GM19455 (cell line): ENCODE data around the gene EPHX1.

Experiments
- ATAC-seq: cut with Tn5 transposase; IDR thresholded peaks from one replicate; pipeline ENCODE4 v1.9.1; 2021; ENCODE audit not compliant: unreplicated experiment

Gene EPHX1

GRCh38 chr1:225860107-225860506 lies 50.2 kb downstream of the EPHX1 start:
- ATAC-seq = no peak

DNA sequence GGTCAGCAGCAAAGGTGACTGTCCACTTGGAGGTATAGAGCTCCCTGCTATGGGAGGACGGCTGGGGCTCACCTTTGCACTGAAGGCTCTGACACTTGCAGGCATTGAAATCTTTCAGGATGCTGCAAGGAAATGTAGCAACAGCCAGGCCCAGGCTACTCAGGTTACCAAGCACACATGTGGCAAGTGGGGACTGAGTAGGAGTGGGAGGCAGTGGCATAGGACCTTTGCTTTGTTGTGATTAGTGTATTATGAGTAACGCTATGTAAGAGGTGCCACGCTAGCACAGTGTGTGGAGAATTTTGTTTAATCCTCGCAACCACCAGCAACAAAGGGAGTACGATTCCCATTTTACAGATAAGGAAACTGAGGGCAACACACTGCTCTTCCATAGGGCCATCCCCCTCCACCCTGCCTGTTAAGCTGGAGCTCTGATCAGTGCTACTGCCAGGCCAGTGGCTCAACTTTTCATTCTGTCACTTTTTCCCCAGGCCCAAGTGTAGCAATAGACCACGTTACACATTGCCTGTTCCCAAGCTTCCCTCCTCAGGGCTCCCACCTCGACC lies 51.0 kb downstream of the EPHX1 start:
- no peak for ATAC-seq

DNA sequence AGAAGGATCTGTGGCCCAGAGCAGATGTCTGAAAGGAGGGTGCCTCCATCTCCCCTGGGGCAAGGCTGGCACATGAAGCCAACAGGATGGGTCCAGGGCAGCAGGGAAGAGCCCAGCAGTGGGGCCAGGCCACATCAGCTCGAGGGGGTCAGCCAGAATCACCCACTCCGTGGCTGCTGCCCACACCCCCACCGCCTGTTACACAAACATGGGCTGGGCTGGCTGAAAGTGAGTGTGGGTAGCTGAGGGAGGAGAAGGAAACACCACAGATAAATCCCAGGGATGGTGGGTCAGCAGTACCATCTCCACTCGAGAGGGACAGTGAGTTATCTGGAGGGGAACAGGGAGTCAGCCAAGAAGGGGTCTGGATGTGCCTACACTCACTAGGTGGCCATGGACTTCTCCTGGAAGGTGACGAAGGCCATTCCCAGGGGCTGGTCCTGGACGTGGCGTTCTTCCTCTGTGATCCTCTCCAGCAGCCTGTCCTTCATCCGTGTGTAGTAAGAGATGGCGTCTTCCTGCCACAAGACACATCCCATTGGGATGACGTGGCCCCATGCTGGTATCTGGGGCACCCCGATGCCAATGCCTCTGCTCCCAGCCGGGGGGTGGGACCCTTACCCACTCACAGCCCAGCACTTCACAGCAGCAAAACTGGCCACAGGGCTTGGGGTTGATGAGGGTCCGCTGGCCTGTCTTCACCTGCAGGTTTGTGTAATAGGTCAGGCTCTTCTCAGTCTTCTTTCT lies 52.1 kb downstream of the EPHX1 start:
- no peak for ATAC-seq

DNA sequence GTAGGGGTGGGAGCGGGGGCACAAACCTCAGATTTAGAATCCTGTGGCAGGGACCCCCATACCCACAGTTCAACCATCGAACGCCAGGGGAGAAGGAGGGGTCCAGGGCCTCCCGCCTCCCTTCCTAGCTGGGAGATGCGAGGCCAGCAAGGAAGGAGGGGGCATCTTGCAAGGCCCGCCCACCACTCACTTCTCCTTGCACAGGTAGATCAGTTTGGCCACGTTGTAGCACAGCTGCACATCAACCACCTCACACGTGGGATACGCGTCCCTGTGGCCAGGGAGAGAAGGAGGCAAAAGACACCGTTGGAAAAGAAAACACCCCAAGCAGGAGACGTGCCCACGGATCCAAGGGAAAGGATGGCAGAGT lies 52.6 kb downstream of the EPHX1 start:
- no peak for ATAC-seq

- no peak for ATAC-seq
These were observed 53.2 kb downstream of the EPHX1 start for GRCh38 chr1:225863167-225863566.

DNA sequence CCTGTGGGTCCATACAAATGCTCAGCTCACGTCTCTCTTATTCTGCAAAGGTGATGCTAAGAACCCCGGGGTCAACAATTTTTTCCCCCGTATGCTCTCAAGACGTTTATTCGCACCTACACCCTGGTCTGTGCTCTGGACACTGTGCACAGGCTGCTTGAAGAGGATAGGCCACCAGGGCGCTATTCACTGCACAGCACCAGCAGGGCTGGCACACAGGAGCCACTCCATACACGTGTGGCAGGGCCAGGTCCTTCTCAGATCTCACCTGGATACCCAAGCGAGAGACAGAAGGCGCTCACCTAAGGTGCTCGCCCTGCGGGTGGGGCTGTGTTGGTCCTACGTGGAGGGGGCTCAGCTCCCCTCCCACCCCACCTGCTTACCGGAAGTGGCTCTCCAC lies 55.6 kb downstream of the EPHX1 start:
- no peak for ATAC-seq

GRCh38 chr1:225866061-225866837 lies 56.3 kb downstream of the EPHX1 start:
- no peak for ATAC-seq

DNA sequence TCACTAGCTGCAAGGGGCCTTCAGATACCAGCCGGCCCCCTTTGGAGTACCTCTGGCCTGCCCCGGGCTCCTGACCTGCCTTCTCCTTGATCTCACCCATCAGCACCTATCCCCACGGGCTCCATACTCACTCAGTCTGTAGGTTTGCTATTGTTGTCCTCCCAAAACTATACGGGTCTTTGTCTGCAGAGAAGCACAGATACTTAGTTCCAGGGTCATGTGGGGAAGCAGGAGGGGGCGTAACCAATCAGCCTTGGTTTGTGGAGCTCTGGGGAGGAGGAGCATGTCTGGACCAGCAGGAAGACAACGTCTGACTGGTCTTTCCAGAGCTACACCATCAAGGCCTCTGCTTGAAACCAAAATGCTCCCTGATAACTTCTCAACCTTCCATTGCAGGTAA lies 57.1 kb downstream of the EPHX1 start:
- no peak for ATAC-seq

DNA sequence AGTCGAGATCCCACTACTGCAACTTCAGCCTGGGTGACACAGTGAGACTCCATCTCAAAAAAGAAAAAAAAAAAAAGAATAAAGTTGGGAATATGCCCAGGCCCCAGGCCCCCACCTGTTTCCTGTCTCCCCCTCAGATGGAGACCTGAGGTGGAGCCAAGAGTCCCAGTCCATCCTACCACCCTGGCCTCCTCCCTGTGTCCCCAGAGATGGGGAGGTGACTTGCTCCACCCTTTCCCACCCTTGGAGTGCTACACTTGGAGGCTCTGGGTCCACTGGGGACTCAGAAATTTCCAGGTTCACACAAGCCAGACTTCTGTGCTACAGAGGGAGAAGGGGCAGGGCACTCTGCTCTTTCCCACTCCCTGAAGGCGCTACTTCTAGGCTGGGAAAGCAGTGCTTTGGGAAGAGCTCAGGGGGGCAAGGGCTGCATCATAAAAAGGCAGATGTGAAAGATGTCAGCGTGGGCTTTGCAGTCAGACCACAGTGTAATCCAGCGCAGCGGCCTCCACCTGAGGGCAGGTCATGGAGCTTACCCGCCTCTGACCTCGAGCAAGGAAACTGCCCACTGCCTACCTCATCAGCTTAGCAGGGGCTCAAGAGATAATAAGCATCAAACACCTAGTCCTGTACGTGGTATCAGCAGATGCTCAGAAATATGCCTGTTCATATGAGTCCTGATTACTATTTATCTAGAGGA lies 58.9 kb downstream of the EPHX1 start:
- ATAC-seq = no peak

- no peak for ATAC-seq
These were observed 61.0 kb downstream of the EPHX1 start for GRCh38 chr1:225870911-225871310.

DNA sequence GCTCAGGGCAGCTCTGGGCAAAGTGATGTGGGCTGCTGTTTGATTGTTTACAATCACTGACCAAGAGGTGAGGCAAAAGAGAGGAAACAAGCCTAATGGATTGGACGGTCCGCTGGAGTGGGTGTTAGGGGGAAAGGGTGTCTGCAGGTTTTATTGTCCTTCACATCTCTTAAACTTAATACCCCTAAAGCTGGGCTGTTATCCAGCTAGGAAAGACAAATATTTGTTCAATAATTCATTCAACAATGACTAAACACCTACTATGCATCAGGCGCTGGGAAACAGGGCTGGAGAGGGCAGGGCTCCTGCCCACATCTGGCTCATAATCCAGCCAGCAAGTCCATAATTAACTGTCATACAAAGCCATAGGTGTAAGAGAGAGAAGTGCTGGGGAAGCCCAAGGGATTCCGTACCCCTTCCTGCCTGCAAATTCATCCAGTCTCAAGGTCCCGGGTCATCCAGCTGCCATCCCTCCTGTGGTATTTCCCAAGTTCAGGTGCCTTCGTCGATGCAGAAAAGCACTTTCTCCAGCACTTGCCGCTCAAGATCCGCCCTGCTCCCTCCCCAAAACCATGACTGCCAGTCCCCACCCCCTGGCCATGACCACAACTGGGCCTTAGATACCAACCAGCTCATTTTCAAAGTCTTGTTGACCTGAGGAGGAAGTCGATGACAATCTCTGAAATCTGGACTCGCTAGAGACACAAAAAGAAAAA lies 61.6 kb downstream of the EPHX1 start:
- ATAC-seq = no peak

DNA sequence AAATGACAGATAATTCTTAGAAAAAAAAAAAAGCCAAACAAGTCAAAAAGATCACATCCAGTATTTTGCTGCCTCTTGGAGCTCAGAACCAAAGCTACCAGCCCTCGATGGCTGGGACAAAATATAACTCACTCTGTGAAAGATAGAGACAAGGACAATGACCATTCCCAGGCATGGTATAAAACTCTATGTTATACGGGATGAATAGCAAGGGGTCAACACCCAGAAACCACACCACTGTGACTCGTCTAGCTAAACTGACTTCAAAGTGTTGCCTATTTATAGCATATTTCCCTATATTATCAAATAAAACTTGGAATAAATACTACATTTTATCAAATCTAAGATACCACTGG lies 62.1 kb downstream of the EPHX1 start:
- no peak for ATAC-seq

- ATAC-seq = no peak
These were observed 63.4 kb downstream of the EPHX1 start for GRCh38 chr1:225873281-225873850.

DNA sequence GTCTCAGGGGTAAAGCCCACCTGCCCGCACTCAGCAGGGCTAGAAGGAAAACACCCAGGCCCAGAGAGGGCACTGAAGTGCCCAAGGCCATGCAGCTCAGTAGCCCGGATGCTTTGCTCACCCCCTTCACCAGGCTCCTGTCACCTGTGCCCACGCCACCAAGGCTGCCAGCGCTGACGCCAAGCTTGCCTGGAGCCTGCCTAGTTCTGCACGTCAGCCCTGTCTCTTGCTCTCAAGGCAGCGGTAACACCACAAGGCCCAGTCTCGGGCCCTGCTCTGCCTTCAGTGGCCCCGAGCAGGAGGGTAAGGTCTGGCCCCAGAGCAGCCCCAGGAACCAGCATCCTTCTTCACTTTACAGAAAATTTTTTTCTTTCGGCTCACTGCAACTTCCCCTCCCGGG lies 64.5 kb downstream of the EPHX1 start:
- ATAC-seq = no peak

GRCh38 chr1:225875044-225875815 lies 65.3 kb downstream of the EPHX1 start:
- ATAC-seq = no peak

GRCh38 chr1:225876900-225877510 lies 67.1 kb downstream of the EPHX1 start:
- no peak for ATAC-seq

DNA sequence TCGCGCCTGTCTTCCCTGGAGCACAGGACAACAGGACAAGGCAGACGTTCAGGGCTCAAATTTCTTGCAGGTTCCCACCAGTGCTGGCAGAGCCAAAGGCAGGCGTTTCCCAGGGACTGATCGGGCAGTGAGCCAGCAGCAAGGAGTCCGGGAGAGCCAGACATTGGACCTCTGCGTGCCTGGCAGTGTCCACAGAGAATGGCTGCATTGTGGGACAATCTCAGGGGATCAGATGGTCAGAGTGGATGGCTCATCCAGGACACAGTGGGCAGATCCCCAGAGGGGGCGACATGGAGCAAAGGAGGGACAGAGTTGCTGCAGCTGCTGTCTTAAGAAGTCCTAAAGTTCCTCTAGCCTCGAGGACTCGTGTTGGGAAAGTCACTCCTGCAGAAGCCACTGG lies 67.7 kb downstream of the EPHX1 start:
- ATAC-seq = no peak

DNA sequence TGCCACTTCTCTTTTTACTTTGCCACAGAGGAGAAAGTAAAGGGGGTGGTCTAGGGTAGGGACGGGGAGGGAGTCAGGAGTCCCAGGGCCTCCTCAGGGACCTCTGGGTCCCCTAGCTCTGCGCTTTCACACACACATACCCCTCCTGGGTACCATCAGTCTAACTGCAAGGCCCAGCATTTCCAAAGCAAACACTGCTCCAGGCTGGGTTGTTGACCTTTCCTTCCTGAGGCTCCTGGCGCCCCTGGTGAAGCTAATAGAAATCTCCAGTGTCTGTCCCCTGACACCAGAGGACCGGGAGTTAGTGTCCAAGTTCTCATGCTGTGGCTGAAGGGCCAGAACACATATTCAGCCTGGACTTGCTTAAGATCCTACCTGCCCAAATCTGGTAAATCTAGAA lies 68.4 kb downstream of the EPHX1 start:
- ATAC-seq = no peak

- no peak for ATAC-seq
These were observed 69.7 kb downstream of the EPHX1 start for GRCh38 chr1:225879521-225880221.
